IMR-90 (cell line): Measurements from ENCODE around the gene KIF3B. TPM values are rescaled to one million over a fixed set of nuclear protein-coding genes. Genes with fewer than 3 reads are reported as not detected.
"Not testable (repeated sequence)": the region's sequence is repeated elsewhere in the genome, so short reads cannot be mapped to it uniquely, and the experiment has no call there.

Experiments used
- ATAC-seq: fragments of 200-7000 bp; cut with Tn5 transposase; 2 replicates; pipeline ENCODE4 v1.9.1; 2020; ENCODE audit warnings: low read depth, mild to moderate bottlenecking, moderate library complexity
- BruUV-seq: library from RNA; stranded (reverse); fragments of 400-500 nt; replicated peaks from 2 replicates; lab custom pipeline; 2021; lab: Mats Ljungman, UMichigan
- CTCF ChIA-PET: fragments of 300-600 bp; formaldehyde crosslinking; extraction: SDS; loops from one replicate; lab custom pipeline; 2021; ENCODE audit warnings: antibody characterized with exemption; lab: Yijun Ruan, JAX
- POLR2A ChIA-PET: fragments of 300-600 bp; sonication (Branson Sonifier 250); formaldehyde crosslinking; loops from one replicate; lab custom pipeline; 2022; ENCODE audit warnings: antibody characterized with exemption; ENCODE audit not compliant: unreplicated experiment; lab: Charles Lee
- DNase-seq: peaks from one replicate; pipeline ENCODE4 v3.0.0; 2013
- H2AFZ ChIP-seq: replicated peaks from 2 replicates; pipeline ENCODE3; 2013; ENCODE audit warnings: low read length, mild to moderate bottlenecking; ENCODE audit not compliant: poor library complexity
- H2AK5ac ChIP-seq: 2 replicates; pipeline ENCODE4 v1.6.1; 2013; ENCODE audit warnings: low read depth, low read length, inconsistent platforms
- H2AK9ac ChIP-seq: replicated peaks from 2 replicates; pipeline ENCODE3; 2013; ENCODE audit warnings: mild to moderate bottlenecking, low read depth, low read length, moderate library complexity; ENCODE audit not compliant: poor library complexity
- H2BK120ac ChIP-seq: 2 replicates; pipeline ENCODE4 v1.6.1; 2013; ENCODE audit warnings: low read depth, low read length, inconsistent platforms
- H2BK15ac ChIP-seq: 3 replicates; pipeline ENCODE4 v1.6.1; 2013; ENCODE audit warnings: low read depth, low read length, inconsistent platforms
- H2BK20ac ChIP-seq: 2 replicates; pipeline ENCODE4 v1.6.1; 2013; ENCODE audit warnings: low read depth, mild to moderate bottlenecking, inconsistent platforms, low read length, moderate library complexity
- H2BK5ac ChIP-seq: 2 replicates; pipeline ENCODE4 v1.6.1; 2013; ENCODE audit warnings: mild to moderate bottlenecking, low read depth, low read length, inconsistent platforms; ENCODE audit not compliant: poor library complexity, severe bottlenecking
- H3K14ac ChIP-seq: replicated peaks from 2 replicates; pipeline ENCODE4 v1.6.1; 2013; ENCODE audit warnings: low read depth, low read length, inconsistent platforms
- H3K18ac ChIP-seq: 2 replicates; pipeline ENCODE4 v1.6.1; 2013; ENCODE audit warnings: low read depth, low read length, control low read depth
- H3K23ac ChIP-seq: 2 replicates; pipeline ENCODE4 v1.6.1; 2013; ENCODE audit warnings: low read depth, low read length, inconsistent platforms
- H3K27ac ChIP-seq: 2 replicates; pipeline ENCODE4 v1.5.1; 2013; ENCODE audit warnings: mild to moderate bottlenecking, control low read depth, low read length; ENCODE audit not compliant: insufficient read depth
- H3K27me3 ChIP-seq: 2 replicates; pipeline ENCODE4 v1.6.1; 2013; ENCODE audit warnings: low read length; ENCODE audit not compliant: control insufficient read depth, insufficient read depth
- H3K36me3 ChIP-seq: 2 replicates; pipeline ENCODE4 v1.6.1; 2013; ENCODE audit warnings: low read length, mixed read lengths; ENCODE audit not compliant: control insufficient read depth, insufficient read depth
- H3K4ac ChIP-seq: 2 replicates; pipeline ENCODE4 v1.6.1; 2013; ENCODE audit warnings: low read depth, low read length, inconsistent platforms
- H3K4me1 ChIP-seq: 2 replicates; pipeline ENCODE4 v1.6.1; 2013; ENCODE audit warnings: low read length, mixed read lengths; ENCODE audit not compliant: control insufficient read depth, insufficient read depth
- H3K4me2 ChIP-seq: 2 replicates; pipeline ENCODE4 v1.6.1; 2013; ENCODE audit warnings: low read depth, mild to moderate bottlenecking, control low read depth, low read length, moderate library complexity
- H3K4me3 ChIP-seq: 2 replicates; pipeline ENCODE4 v1.5.1; 2013; ENCODE audit warnings: low read depth, mild to moderate bottlenecking, control low read depth, low read length, moderate library complexity; ENCODE audit not compliant: insufficient read depth
- H3K56ac ChIP-seq: 2 replicates; pipeline ENCODE4 v1.6.1; 2013; ENCODE audit warnings: low read length, inconsistent platforms; ENCODE audit not compliant: insufficient read depth; ENCODE audit errors: extremely low read depth
- H3K79me1 ChIP-seq, 2 experiments: 2 replicates each; pipeline ENCODE4 v1.6.1; 2013; ENCODE audit warnings: low read length in 2 of 2, inconsistent platforms in 1 of 2, low read depth in 1 of 2
- H3K9ac ChIP-seq: 2 replicates; pipeline ENCODE4 v1.6.1; 2013; ENCODE audit warnings: low read depth, low read length, control low read depth
- H3K9me1 ChIP-seq: 2 replicates; pipeline ENCODE4 v1.6.1; 2013; ENCODE audit warnings: low read length, inconsistent platforms; ENCODE audit not compliant: insufficient read depth
- H3K9me3 ChIP-seq: 2 replicates; pipeline ENCODE4 v1.6.1; 2013; ENCODE audit warnings: low read length; ENCODE audit not compliant: control insufficient read depth, insufficient read depth
- H4K20me1 ChIP-seq: 2 replicates; pipeline ENCODE4 v1.6.1; 2013; ENCODE audit warnings: low read length, inconsistent platforms; ENCODE audit not compliant: insufficient read depth
- H4K5ac ChIP-seq: 2 replicates; pipeline ENCODE4 v1.6.1; 2013; ENCODE audit warnings: mild to moderate bottlenecking, low read depth, low read length, control low read depth
- H4K8ac ChIP-seq, 2 experiments: 2 replicates each; pipeline ENCODE4 v1.6.1; 2013; ENCODE audit warnings: low read depth in 2 of 2, low read length in 2 of 2, control low read depth in 1 of 2, inconsistent platforms in 1 of 2
- H4K91ac ChIP-seq: 2 replicates; pipeline ENCODE4 v1.6.1; 2013; ENCODE audit warnings: low read depth, low read length, inconsistent platforms; ENCODE audit not compliant: insufficient read depth
- WGBS, 2 experiments: methylation state at CpG; one replicate each; pipeline versions ENCODE4 v1.1.5 to v1.1.7; 2013; ENCODE audit warnings: missing lambda C conversion rate in 2 of 2; ENCODE audit not compliant: insufficient read length in 1 of 2; ENCODE audit errors: extremely low coverage in 2 of 2; 5-methylcytosine and 5-hydroxymethylcytosine counted together
- dilution Hi-C: fragments of 300-500 bp; cut with HindIII; formaldehyde crosslinking; loops from one replicate; pipeline ENCODE4 v1.14.3; 2018; ENCODE audit warnings: low sequenced_read_pairs; ENCODE audit not compliant: unreplicated experiment
- in situ Hi-C: fragments of 300-500 bp; cut with MboI; formaldehyde crosslinking; loops from 3 replicates; pipeline ENCODE4 v1.14.3; 2019; ENCODE audit warnings: low sequenced_read_pairs, inconsistent platforms, mixed read lengths
- intact Hi-C: fragments of 100-400 bp; cut with micrococcal nuclease; formaldehyde crosslinking; loops from 2 replicates; pipeline ENCODE4 v1.10.0; 2022
- polyA plus RNA-seq, 3 experiments: library from polyadenylated mRNA; depleted of rRNA; stranded (reverse); fragments of >200 nt; gene quantifications; 2 replicates each; pipeline ENCODE4 v1.2.3, GENCODE V29; 2012; ENCODE audit warnings: low replicate concordance in 1 of 3
- total RNA-seq: library from RNA; depleted of rRNA; stranded (reverse); fragments of >200 nt; gene quantifications from 2 replicates; pipeline ENCODE4 v1.2.3, GENCODE V29; 2012; rRNA removed

KIF3B gene
- total and polyA plus RNA-seq, 2 of the 4 experiments (the other 2 are of a cell fraction) = 17.1 to 28.1 TPM

DNA sequence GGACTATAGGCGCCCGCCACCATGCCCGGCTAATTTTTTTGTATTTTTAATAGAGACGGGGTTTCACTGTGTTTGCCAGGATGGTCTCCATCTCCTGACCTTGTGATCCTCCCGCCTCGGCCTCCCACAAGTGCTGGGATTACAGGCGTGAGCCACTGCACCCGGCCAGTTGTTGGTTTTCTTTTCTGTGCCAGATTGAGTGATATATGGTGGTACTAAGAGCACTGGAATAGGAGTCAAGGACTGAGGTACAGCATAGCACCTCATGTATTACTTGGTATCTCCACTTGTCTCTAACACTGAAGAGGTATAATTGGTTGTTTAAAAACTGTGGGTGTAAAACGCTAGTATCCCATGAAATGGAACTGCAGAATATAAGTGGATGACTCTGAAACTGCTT is 106.0 kb downstream of the KIF3B start:
- BruUV-seq, H4K91ac ChIP-seq, H2BK120ac ChIP-seq, H3K14ac ChIP-seq, H3K4ac ChIP-seq, H4K8ac ChIP-seq, H4K5ac ChIP-seq, H2BK5ac ChIP-seq, intact Hi-C loops, H2BK20ac ChIP-seq, H3K27ac ChIP-seq, H3K9ac ChIP-seq, H2AFZ ChIP-seq, in situ Hi-C loops, H3K9me3 ChIP-seq, H3K4me3 ChIP-seq, POLR2A ChIA-PET, H3K4me2 ChIP-seq, ATAC-seq, H2BK15ac ChIP-seq, H3K23ac ChIP-seq, dilution Hi-C loops, H2AK5ac ChIP-seq, H2AK9ac ChIP-seq, DNase-seq, H3K56ac ChIP-seq, H3K27me3 ChIP-seq, CTCF ChIA-PET, H3K18ac ChIP-seq, H3K36me3 ChIP-seq: not testable (repeated sequence)
- WGBS, 2 experiments = no CpG with 5 or more reads among the region's 9 CpGs
- Histone ChIP-seq H3K9me1 (peaks cover 13% of the 10 kb centered on the region), H4K20me1 (peaks cover 59% of the 10 kb centered on the region), H3K4me1 (peaks cover 13% of the 10 kb centered on the region), H3K79me1 (peaks cover 35 to 72% of the 10 kb centered on the region in 2 experiments)

Other genes starting within 250 kb of the KIF3B start
- not detected in 2 replicates for gene HCK, start 225.4 kb upstream of the KIF3B start, total RNA-seq
- gene HCK, start 225.4 kb upstream of the KIF3B start, polyA plus RNA-seq (2012; rRNA removed) = not detected in 2 replicates
- gene TM9SF4, start 167.9 kb upstream of the KIF3B start, total RNA-seq = 31.1 and 35.3 TPM in 2 replicates
- 59.1 and 62.0 TPM in 2 replicates for gene TM9SF4, start 167.9 kb upstream of the KIF3B start, polyA plus RNA-seq (2012; rRNA removed)
- gene PLAGL2, start 69.9 kb upstream of the KIF3B start, total RNA-seq = 2.9 and 3.1 TPM in 2 replicates
- gene PLAGL2, start 69.9 kb upstream of the KIF3B start, polyA plus RNA-seq (2012; rRNA removed) = 7.5 and 7.7 TPM in 2 replicates
- gene POFUT1, start 69.8 kb upstream of the KIF3B start, total RNA-seq = 23.1 and 25.5 TPM in 2 replicates
- gene POFUT1, start 69.8 kb upstream of the KIF3B start, polyA plus RNA-seq (2012; rRNA removed) = 35.4 and 41.1 TPM in 2 replicates
- 29.9 and 33.3 TPM in 2 replicates for gene ASXL1, start 80.7 kb downstream of the KIF3B start, total RNA-seq
- gene ASXL1, start 80.7 kb downstream of the KIF3B start, polyA plus RNA-seq (2012; rRNA removed) = 35.2 and 37.1 TPM in 2 replicates